22Rv1 (cell line): Measurements from ENCODE around the gene CALCA.

ENCODE experiments used
- H3K27ac ChIP-seq: fragments of 450-650 bp; 2 replicates; pipeline ENCODE4 v1.5.1; 2017
- CTCF ChIP-seq: fragments of 450-650 bp; IDR thresholded peaks from 2 replicates; pipeline ENCODE4 v1.5.1; 2017; ENCODE audit warnings: mild to moderate bottlenecking
- ZFX ChIP-seq: fragments of 450-650 bp; IDR thresholded peaks from 2 replicates; pipeline ENCODE4 v1.6.1; 2017; ENCODE audit warnings: antibody characterized with exemption, borderline replicate concordance

The CALCA gene

GRCh38 chr11:14969901-14970323 lies 2.2 kb downstream of the CALCA start:
- TF ChIP-seq CTCF: peak; percentile 92
- TF ChIP-seq ZFX: no peak
- no peak overlapping the region for H3K27ac ChIP-seq

GRCh38 chr11:14967581-14968243 lies 4.4 kb downstream of the CALCA start:
- TF ChIP-seq CTCF (no peak), ZFX (no peak)
- no peak overlapping the region for H3K27ac ChIP-seq

GRCh38 chr11:14956111-14956510 lies 16.0 kb downstream of the CALCA start:
- TF ChIP-seq CTCF: no peak
- TF ChIP-seq ZFX: no peak
- H3K27ac ChIP-seq: no peak overlapping the region

GRCh38 chr11:14954581-14954980 lies 17.6 kb downstream of the CALCA start:
- TF ChIP-seq ZFX (no peak), CTCF (no peak)
- H3K27ac ChIP-seq: no peak overlapping the region

GRCh38 chr11:14953904-14954303 lies 18.2 kb downstream of the CALCA start:
- TF ChIP-seq ZFX (no peak), CTCF (no peak)
- no peak overlapping the region for H3K27ac ChIP-seq

- TF ChIP-seq CTCF (no peak), ZFX (no peak)
- no peak overlapping the region for H3K27ac ChIP-seq
Observed at GRCh38 chr11:14949437-14950147, 22.6 kb downstream of the CALCA start.

GRCh38 chr11:14942745-14943144 lies 29.4 kb downstream of the CALCA start:
- no peak overlapping the region for H3K27ac ChIP-seq
- TF ChIP-seq CTCF: no peak
